Measurements from ENCODE around the gene TRAPPC11. TPM values are rescaled to one million over a fixed set of nuclear protein-coding genes. Genes with fewer than 3 reads are reported as not detected.

The TRAPPC11 gene
- polyA plus RNA-seq, 1 donor from 2014 or later: 78.1 TPM

- Histone ChIP-seq H3K36me3 (ENCODE audit: insufficient read depth, low read length) (peaks cover 11% of the 10 kb centered on the region), H3K4me3 (ENCODE audit: low read length) (no peak overlapping the region), H3F3A (ENCODE audit: insufficient read depth, low read length, poor library complexity, severe bottlenecking) (no peaks in the 10 kb centered on the region), H3K9me3 (ENCODE audit: low read length) (no peaks in the 10 kb centered on the region), H3K9me2 (ENCODE audit: insufficient read depth, low read length) (no peaks in the 10 kb centered on the region), H3K4me2 (ENCODE audit: low read length) (no peak overlapping the region), H3K9ac (ENCODE audit: low read length) (no peak overlapping the region), H2AFZ (ENCODE audit: low read depth, low read length) (no peak overlapping the region), H3K27ac (ENCODE audit: low read length) (no peak overlapping the region), H4K20me1 (ENCODE audit: insufficient read depth) (no peaks in the 10 kb centered on the region), H3K27me3 (ENCODE audit: insufficient read depth, low read depth, low read length) (no peaks in the 10 kb centered on the region), H3K79me2 (replicated peaks; ENCODE audit: insufficient read depth, low read length) (no peaks in the 10 kb centered on the region)
- no peak for TF ChIP-seq TAF1 (IDR thresholded peaks at IDR 0.05; ENCODE audit: low read depth)
Measured at GRCh38 chr4:183645326-183645725, 13.8 kb upstream of the TRAPPC11 start.

GRCh38 chr4:183657564-183657963, 1.5 kb upstream of the TRAPPC11 start:
- Histone ChIP-seq H3K9ac (ENCODE audit: low read length) (no peak overlapping the region), H3K4me2 (ENCODE audit: low read length) (peak overlapping the region; percentile 80), H3F3A (ENCODE audit: insufficient read depth, low read length, poor library complexity, severe bottlenecking) (no peaks in the 10 kb centered on the region), H3K36me3 (ENCODE audit: insufficient read depth, low read length) (no peaks in the 10 kb centered on the region), H3K9me2 (ENCODE audit: insufficient read depth, low read length) (no peaks in the 10 kb centered on the region), H3K27me3 (ENCODE audit: insufficient read depth, low read depth, low read length) (no peaks in the 10 kb centered on the region), H2AFZ (ENCODE audit: low read depth, low read length) (no peak overlapping the region), H3K4me3 (ENCODE audit: low read length) (peak overlapping the region; percentile 75), H3K79me2 (replicated peaks; ENCODE audit: insufficient read depth, low read length) (peaks cover 46% of the 10 kb centered on the region), H3K27ac (ENCODE audit: low read length) (no peak overlapping the region), H4K20me1 (ENCODE audit: insufficient read depth) (no peaks in the 10 kb centered on the region), H3K9me3 (ENCODE audit: low read length) (no peaks in the 10 kb centered on the region)
- TF ChIP-seq MXI1 (conservative IDR thresholded peaks at IDR 0.05; ENCODE audit: poor library complexity, severe bottlenecking): no peak
- TF ChIP-seq POLR2AphosphoS5 (IDR thresholded peaks at IDR 0.05): no peak
- TF ChIP-seq CTCF (IDR thresholded peaks at IDR 0.05; ENCODE audit: poor library complexity, severe bottlenecking): no peak
- no peak for TF ChIP-seq EP300 (conservative IDR thresholded peaks at IDR 0.05; ENCODE audit: poor library complexity, severe bottlenecking)
- no peak for TF ChIP-seq RAD21 (conservative IDR thresholded peaks at IDR 0.05)
- no peak for TF ChIP-seq TAF1 (IDR thresholded peaks at IDR 0.05; ENCODE audit: low read depth)
- no peak for TF ChIP-seq SMC3 (conservative IDR thresholded peaks at IDR 0.05; ENCODE audit: poor library complexity)
- no peak for TF ChIP-seq EZH2 (IDR thresholded peaks at IDR 0.05; ENCODE audit: borderline replicate concordance, insufficient read depth, low read length, poor library complexity, severe bottlenecking)
- TF ChIP-seq REST (IDR thresholded peaks at IDR 0.05; ENCODE audit: borderline replicate concordance): no peak
